WTC11 (cell line): Measurements from ENCODE around the gene HK2.

ENCODE experiments used
- FOXJ3 ChIP-seq: sonication (generic); formaldehyde crosslinking; IDR thresholded peaks from 2 replicates; pipeline ENCODE4 v1.9.0; 2021; ENCODE audit warnings: missing genetic modification reagents, mild to moderate bottlenecking, borderline replicate concordance
- GRHL2 ChIP-seq: fragments of 250-450 bp; sonication (Bioruptor Pico); IDR thresholded peaks from 2 replicates; pipeline ENCODE4 v1.8.0; 2022; ENCODE audit warnings: mild to moderate bottlenecking, moderate library complexity; ENCODE audit not compliant: insufficient replicate concordance, severe bottlenecking
- NFYB ChIP-seq: sonication (generic); formaldehyde crosslinking; conservative IDR thresholded peaks from 2 replicates; pipeline ENCODE4 v1.8.0; 2022; ENCODE audit warnings: low read depth, missing genetic modification reagents
- TF ChIP-seq, protein P1 (sequence below): fragments of 200-600 bp; IDR thresholded peaks from 2 replicates; pipeline ENCODE4 v1.8.0; 2022; ENCODE audit warnings: antibody characterized with exemption

DNA sequence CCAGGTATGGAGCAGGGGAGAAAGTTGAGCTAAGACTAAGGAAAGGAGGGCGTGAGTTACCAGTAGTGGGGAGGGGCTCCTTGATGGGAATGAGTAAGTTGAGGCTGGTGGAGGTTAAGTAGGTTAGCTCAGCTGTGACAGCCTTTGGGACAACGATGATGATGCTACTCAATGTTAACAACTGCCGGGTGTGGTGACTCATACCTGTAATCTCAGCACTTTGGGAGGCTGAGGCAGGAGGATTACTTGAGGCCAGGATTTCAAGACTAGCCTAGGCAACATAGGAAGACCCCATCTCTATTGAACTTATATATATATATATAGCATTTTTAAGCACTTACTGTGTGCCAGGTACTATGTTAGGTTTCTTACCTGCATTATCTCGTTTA, 48.4 kb downstream of the HK2 start:
- TF ChIP-seq, protein P1, sequence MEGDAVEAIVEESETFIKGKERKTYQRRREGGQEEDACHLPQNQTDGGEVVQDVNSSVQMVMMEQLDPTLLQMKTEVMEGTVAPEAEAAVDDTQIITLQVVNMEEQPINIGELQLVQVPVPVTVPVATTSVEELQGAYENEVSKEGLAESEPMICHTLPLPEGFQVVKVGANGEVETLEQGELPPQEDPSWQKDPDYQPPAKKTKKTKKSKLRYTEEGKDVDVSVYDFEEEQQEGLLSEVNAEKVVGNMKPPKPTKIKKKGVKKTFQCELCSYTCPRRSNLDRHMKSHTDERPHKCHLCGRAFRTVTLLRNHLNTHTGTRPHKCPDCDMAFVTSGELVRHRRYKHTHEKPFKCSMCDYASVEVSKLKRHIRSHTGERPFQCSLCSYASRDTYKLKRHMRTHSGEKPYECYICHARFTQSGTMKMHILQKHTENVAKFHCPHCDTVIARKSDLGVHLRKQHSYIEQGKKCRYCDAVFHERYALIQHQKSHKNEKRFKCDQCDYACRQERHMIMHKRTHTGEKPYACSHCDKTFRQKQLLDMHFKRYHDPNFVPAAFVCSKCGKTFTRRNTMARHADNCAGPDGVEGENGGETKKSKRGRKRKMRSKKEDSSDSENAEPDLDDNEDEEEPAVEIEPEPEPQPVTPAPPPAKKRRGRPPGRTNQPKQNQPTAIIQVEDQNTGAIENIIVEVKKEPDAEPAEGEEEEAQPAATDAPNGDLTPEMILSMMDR = no peak
- TF ChIP-seq FOXJ3 (CRISPR knock-in tag) (no peak), GRHL2 (no peak), NFYB (CRISPR knock-in tag) (no peak)
